ENCODE measurements around the gene ITSN1.
A peak's percentile ranks its signal among the peaks of the same experiment; 100 is the strongest.
"Not testable (repeated sequence)": the region's sequence is repeated elsewhere in the genome, so short reads cannot be mapped to it uniquely, and the experiment has no call there.

The ITSN1 gene

GRCh38 chr21:33622253-33622652, 20.0 kb upstream of the ITSN1 start:
- TF ChIP-seq CTCF (IDR thresholded peaks at IDR 0.05; ENCODE audit: control insufficient read depth, extremely low read depth, insufficient read depth), result no peak
- DNase-seq (ENCODE audit: low read depth), result no peak
- H3K4me3 ChIP-seq (ENCODE audit: low read depth, low read length), result no peak overlapping the region

- H3K4me3 ChIP-seq (ENCODE audit: low read depth, low read length); DNase-seq (ENCODE audit: low read depth): not testable (repeated sequence)
Observed at GRCh38 chr21:33626151-33626550, 16.1 kb upstream of the ITSN1 start.

DNA sequence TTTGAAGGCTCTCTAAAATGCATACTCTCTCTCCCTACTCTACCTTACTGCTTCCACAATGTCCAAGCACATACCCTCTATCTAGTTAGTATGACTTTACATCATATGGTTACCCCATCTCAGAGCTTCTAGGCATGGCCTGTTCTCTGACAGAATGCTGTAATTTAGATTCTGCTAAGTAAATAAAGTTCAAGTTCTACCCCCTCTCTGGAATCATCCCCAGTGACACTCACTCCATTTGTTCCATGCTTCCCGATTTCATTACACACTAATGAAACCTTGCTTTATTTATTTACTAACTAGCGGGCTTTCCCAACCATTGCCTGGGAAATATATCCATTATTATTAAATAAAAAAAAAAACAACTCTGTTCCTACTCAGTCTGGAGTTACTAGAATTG, 8.0 kb upstream of the ITSN1 start:
- H3K4me3 ChIP-seq (ENCODE audit: low read depth, low read length), result no peak overlapping the region
- TF ChIP-seq CTCF (IDR thresholded peaks at IDR 0.05; ENCODE audit: control insufficient read depth, extremely low read depth, insufficient read depth), result no peak
- DNase-seq (ENCODE audit: low read depth), result no peak

DNA sequence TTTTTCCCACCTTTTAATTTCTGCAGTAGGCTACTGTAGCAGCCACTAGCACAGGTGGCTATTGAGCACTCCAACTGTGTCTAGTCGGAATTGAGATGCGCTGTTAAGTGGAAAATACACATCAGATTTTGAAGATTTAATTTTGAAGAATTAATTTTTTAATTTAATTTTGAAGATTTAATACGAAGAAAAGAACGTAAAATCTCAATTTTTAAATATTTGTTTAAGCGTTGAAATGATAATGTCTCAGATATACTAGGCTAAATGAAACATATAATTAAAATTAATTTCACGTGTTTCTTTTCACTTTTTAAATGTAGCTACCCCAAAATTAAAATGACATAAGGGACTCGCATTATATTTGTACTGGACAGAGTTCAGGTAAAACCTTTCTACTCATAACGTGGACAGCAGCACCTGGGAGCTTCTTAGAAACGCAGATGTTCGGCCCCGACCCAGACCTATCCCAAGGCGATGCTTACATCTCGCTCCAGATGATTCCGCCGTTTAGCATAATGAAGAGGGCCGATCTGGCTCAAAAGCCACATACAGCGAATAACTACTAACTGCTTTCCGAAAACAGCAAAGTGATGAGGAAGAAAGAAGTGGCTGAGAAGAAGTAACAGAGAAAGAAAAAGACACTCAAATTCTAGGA, 1.5 kb upstream of the ITSN1 start:
- peak; percentile 27 for DNase-seq (ENCODE audit: low read depth)
- peak overlapping the region; percentile 73 for H3K4me3 ChIP-seq (ENCODE audit: low read depth, low read length)
- TF ChIP-seq CTCF (IDR thresholded peaks at IDR 0.05; ENCODE audit: control insufficient read depth, extremely low read depth, insufficient read depth), result no peak

DNA sequence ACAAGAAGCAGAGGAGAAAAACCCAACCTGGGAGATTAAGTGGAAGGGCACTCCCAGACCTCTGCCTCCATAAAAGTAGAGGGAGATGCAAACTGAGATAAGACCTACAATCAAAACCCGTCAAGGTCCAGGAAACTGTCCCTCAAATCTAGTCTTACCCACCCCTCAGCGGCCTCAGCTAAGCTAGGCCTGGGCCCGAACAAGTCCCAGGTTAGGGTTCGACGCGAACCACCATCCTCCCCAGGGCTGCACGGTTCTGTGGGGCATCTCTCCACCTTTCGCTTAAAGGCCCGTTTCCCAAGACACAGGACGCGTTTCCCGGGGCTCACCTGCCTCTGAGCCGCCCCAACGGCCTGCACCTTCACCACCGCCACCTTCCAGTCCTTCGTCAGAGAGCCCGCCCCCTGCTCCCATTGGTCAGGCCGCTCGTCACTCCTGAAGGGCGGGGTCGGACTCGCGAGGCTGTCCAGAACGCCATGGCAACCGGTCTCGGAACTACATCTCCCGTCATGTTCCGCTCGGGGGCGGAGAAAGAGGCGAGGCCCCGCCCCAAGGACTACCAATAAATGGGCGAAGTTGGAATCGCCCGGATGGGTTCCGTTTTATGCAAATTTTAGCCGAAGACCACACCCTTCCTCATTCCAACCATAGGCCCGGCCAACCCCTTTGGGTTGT, 812 bp upstream of the ITSN1 start, which contains the start of gene CRYZL1:
TSS of gene CRYZL1 (minus strand) at position 390 of the 675 bp plus-strand sequence. CDS start 10,190 bp downstream, outside the sequence.
- no peak for TF ChIP-seq CTCF (IDR thresholded peaks at IDR 0.05; ENCODE audit: control insufficient read depth, extremely low read depth, insufficient read depth)
- peak within 1 kb of the TSS; percentile 73 for H3K4me3 ChIP-seq (ENCODE audit: low read depth, low read length)
- peak; percentile 99 for DNase-seq (ENCODE audit: low read depth)

GRCh38 chr21:33642896-33643657, 776 bp downstream of the ITSN1 start:
- H3K4me3 ChIP-seq (ENCODE audit: low read depth, low read length), result peak overlapping the region; percentile 73
- DNase-seq (ENCODE audit: low read depth), result no peak
- TF ChIP-seq CTCF (IDR thresholded peaks at IDR 0.05; ENCODE audit: control insufficient read depth, extremely low read depth, insufficient read depth), result no peak

DNA sequence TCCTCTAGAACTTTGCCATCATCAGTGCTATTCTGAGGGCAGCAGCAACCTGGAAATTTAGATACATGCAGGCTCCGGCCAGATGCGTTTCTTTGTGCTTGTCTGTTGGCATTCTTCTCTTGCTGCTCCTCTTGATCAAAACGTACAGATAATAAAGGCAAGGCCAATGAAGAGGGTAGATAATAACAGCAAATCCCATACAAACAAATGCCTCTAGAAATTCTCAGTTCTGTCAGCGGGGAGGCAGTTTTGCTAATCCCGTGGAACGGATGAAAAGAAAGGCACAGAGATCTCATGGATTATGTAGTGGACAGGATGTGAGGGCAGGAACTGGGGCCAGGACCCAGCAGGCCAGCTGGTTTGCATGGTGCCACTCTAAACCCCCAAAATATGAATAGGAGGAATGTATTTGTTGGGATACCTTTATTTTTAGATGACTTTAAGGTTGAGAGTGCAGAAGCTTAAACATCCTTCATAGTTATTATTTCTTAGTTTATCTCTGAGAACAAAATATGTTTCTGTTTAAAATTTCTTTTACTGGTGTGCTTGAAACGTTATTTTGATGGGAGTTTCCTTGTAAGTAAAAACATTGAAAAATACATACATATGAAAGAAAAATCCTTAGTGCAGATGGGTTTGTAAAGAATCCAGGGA, 1.5 kb downstream of the ITSN1 start:
- H3K4me3 ChIP-seq (ENCODE audit: low read depth, low read length), result peak overlapping the region; percentile 73
- DNase-seq (ENCODE audit: low read depth), result no peak
- no peak for TF ChIP-seq CTCF (IDR thresholded peaks at IDR 0.05; ENCODE audit: control insufficient read depth, extremely low read depth, insufficient read depth)

Data from LNCaP clone FGC (cell line).